ENCODE results near the gene NCDN.

The NCDN gene

GRCh38 chr1:35537806-35538205 lies 19.8 kb upstream of the NCDN start:
- DNase-seq (ENCODE audit: low read depth): no peak
- H3K4me3 ChIP-seq (ENCODE audit: low read length): no peak overlapping the region
- TF ChIP-seq CTCF (conservative IDR thresholded peaks at IDR 0.05; ENCODE audit: low read depth, low read length): no peak

- no peak for DNase-seq (ENCODE audit: low read depth)
- H3K4me3 ChIP-seq (ENCODE audit: low read length): no peak overlapping the region
- no peak for TF ChIP-seq CTCF (conservative IDR thresholded peaks at IDR 0.05; ENCODE audit: low read depth, low read length)
Measured at GRCh38 chr1:35539073-35539823, 18.4 kb upstream of the NCDN start.

- TF ChIP-seq CTCF (conservative IDR thresholded peaks at IDR 0.05; ENCODE audit: low read depth, low read length): no peak
- DNase-seq (ENCODE audit: low read depth): no peak
- no peak overlapping the region for H3K4me3 ChIP-seq (ENCODE audit: low read length)
Measured at GRCh38 chr1:35539824-35540261, 17.8 kb upstream of the NCDN start.

GRCh38 chr1:35544976-35545375 lies 12.6 kb upstream of the NCDN start:
- peak; percentile 41 for TF ChIP-seq CTCF (conservative IDR thresholded peaks at IDR 0.05; ENCODE audit: low read depth, low read length)
- no peak overlapping the region for H3K4me3 ChIP-seq (ENCODE audit: low read length)
- DNase-seq (ENCODE audit: low read depth): peak; percentile 40

GRCh38 chr1:35546614-35547013 lies 11.0 kb upstream of the NCDN start:
- TF ChIP-seq CTCF (conservative IDR thresholded peaks at IDR 0.05; ENCODE audit: low read depth, low read length): no peak
- H3K4me3 ChIP-seq (ENCODE audit: low read length): no peak overlapping the region
- DNase-seq (ENCODE audit: low read depth): no peak

- no peak for DNase-seq (ENCODE audit: low read depth)
- no peak for TF ChIP-seq CTCF (conservative IDR thresholded peaks at IDR 0.05; ENCODE audit: low read depth, low read length)
- no peak overlapping the region for H3K4me3 ChIP-seq (ENCODE audit: low read length)
Measured at GRCh38 chr1:35553851-35554250, 3.7 kb upstream of the NCDN start.
